Testis (tissue), 3 donors: Measurements from ENCODE around the gene PAMR1. TPM values are rescaled to one million over a fixed set of nuclear protein-coding genes. Genes with fewer than 3 reads are reported as not detected.

Source experiments
- DNase-seq: peaks from one replicate; pipeline ENCODE4 v3.0.0-alpha.2; 2019
- H3K27ac ChIP-seq, 2 donors: fragments of 200-600 bp; sonication (generic); one replicate each; pipeline ENCODE4 v1.5.1; 2019
- H3K27me3 ChIP-seq: fragments of 200-600 bp; sonication (generic); one replicate; pipeline ENCODE4 v1.5.1; 2019
- H3K36me3 ChIP-seq: fragments of 200-600 bp; sonication (generic); one replicate; pipeline ENCODE4 v1.5.1; 2017; ENCODE audit warnings: low read depth; ENCODE audit errors: missing control alignments
- H3K4me1 ChIP-seq: fragments of 200-600 bp; sonication (generic); one replicate; pipeline ENCODE4 v1.5.1; 2019
- H3K4me3 ChIP-seq, 2 donors: fragments of 200-600 bp; sonication (generic); one replicate each; pipeline ENCODE4 v1.5.1; 2017 to 2019
- H3K9me3 ChIP-seq: fragments of 200-600 bp; sonication (generic); one replicate; pipeline ENCODE4 v1.5.1; 2017
- POLR2A ChIP-seq: fragments of 450-650 bp; IDR thresholded peaks from one replicate; pipeline ENCODE4 v1.6.1; 2017; ENCODE audit warnings: antibody characterized with exemption, mild to moderate bottlenecking, moderate library complexity
- WGBS, 2 donors: methylation state at CpG; one replicate each; pipeline ENCODE4 v1.1.5; 2018; 5-methylcytosine and 5-hydroxymethylcytosine counted together
- intact Hi-C: fragments of 100-400 bp; cut with DNase I; formaldehyde crosslinking; loops from one replicate; pipeline ENCODE4 v1.15.1; 2023; ENCODE audit warnings: low total_unique reads
- polyA plus RNA-seq: library from polyadenylated mRNA; stranded (reverse); fragments of 350-450 nt; fragmentation: Illumina TruSeq; extraction: RNeasy Lipid Tissue Mini Kit (QIAGEN cat#74804); gene quantifications from one replicate; pipeline ENCODE4 v1.2.3, GENCODE V29; 2014; ENCODE audit warnings: low read depth, low replicate concordance; ENCODE audit not compliant: insufficient read depth
- total RNA-seq, 2 donors: library from RNA; depleted of rRNA; stranded (reverse); fragments of >200 nt; gene quantifications; one replicate each; pipeline ENCODE4 v1.2.3, GENCODE V29; 2016
- TF ChIP-seq, protein P1 (sequence below), 3 experiments: fragments of 450-650 bp in 2 of 3; fragments of 200-600 bp in 1 of 3; sonication (generic) in 1 of 3; IDR thresholded peaks; one replicate each; pipeline ENCODE4 v1.5.1; 2016 to 2019; ENCODE audit warnings: antibody characterized with exemption in 3 of 3, mild to moderate bottlenecking in 2 of 3, moderate library complexity in 1 of 3

The PAMR1 gene
- total and polyA plus RNA-seq, 3 donors from 2014 or later = 0.55 to 13.2 (median 1.5) TPM

DNA sequence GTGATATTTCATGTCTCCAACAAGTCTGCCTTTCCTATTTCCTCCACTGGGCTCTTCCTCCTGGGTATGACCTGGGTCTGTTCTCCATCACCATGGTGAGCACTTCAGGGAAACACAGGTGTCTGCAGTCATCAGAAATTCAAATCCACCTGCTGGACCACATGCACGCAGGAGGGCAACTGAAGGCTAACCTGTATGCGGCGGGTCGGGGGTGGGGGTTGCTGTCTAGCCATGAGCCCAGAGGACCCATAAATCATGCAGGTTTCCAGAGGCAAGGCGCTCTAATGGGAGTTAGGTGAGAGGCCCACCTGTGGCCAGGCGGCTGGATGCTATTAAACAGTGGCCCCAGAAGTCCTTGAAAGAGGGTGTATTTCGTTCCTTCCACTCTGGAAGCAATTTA lies 11.1 kb upstream of the PAMR1 start:
- H3K4me3 ChIP-seq = no peak overlapping the region
- TF ChIP-seq POLR2A = no peak
- TF ChIP-seq, protein P1, sequence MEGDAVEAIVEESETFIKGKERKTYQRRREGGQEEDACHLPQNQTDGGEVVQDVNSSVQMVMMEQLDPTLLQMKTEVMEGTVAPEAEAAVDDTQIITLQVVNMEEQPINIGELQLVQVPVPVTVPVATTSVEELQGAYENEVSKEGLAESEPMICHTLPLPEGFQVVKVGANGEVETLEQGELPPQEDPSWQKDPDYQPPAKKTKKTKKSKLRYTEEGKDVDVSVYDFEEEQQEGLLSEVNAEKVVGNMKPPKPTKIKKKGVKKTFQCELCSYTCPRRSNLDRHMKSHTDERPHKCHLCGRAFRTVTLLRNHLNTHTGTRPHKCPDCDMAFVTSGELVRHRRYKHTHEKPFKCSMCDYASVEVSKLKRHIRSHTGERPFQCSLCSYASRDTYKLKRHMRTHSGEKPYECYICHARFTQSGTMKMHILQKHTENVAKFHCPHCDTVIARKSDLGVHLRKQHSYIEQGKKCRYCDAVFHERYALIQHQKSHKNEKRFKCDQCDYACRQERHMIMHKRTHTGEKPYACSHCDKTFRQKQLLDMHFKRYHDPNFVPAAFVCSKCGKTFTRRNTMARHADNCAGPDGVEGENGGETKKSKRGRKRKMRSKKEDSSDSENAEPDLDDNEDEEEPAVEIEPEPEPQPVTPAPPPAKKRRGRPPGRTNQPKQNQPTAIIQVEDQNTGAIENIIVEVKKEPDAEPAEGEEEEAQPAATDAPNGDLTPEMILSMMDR (IDR thresholded peaks at IDR 0.05) = no peak
- H3K27ac ChIP-seq = no peak overlapping the region
- intact Hi-C loops = no loop called here
- H3K9me3 ChIP-seq = no peaks in the 10 kb centered on the region
- DNase-seq = no peak
- H3K4me1 ChIP-seq = peaks cover 4% of the 10 kb centered on the region
- no peaks in the 10 kb centered on the region for H3K27me3 ChIP-seq
- no peaks in the 10 kb centered on the region for H3K36me3 ChIP-seq
- 89 to 91% methylated on average over 7 of the region's 7 CpGs for WGBS, 2 donors

DNA sequence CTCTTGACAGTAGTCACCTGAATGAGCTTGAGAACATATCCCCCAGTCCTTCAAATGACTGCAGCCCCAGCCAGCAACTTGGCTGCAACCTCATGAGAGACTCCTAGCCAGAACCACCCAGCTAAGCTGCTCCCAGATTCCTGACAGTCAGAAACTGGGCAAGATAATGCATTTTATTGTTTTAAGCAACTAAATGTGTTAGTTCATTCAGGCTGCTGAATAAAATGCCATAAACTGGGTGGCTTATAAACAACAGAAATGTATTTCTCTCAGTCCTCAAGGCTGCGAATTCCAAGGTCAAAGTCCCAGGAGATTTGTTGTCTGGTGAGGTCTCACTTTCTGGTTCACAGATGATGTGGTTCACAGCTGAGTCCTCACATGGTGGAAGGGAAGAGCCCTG lies 5.8 kb upstream of the PAMR1 start:
- Histone ChIP-seq H3K27me3 (no peaks in the 10 kb centered on the region), H3K9me3 (no peaks in the 10 kb centered on the region), H3K27ac (no peak overlapping the region), H3K36me3 (no peaks in the 10 kb centered on the region), H3K4me3 (no peak overlapping the region), H3K4me1 (no peaks in the 10 kb centered on the region)
- intact Hi-C loops = no loop called here
- TF ChIP-seq, protein P1 (IDR thresholded peaks at IDR 0.05) = no peak
- TF ChIP-seq POLR2A = no peak
- no peak for DNase-seq
- 37 to 79% methylated on average over 1 of the region's 1 CpG for WGBS, 2 donors

DNA sequence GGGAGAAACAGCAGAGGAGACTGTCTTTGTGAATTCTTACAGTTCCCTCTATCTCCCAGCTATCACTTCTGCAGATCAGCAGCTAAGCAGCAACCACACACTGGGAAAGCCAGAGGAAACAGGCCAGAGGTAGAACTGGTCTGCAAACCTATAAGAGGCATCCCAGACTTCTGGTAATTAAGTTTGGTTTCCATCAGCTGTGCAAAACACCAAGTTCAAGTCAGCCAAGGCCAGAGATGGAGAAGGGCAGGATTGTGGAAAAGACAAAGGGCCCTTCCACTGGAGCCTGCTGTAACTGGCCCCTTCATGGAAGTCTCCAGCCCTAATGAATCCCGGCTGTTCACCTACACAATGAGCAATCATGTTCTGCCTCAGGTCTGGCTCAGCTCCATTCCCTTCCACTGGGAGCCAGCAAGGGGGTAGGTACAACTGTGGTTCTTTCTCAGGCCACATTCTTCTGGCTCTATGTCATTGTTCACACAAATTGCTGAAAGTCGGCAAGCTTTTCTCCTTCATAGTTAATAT lies 4.6 kb upstream of the PAMR1 start:
- no peaks in the 10 kb centered on the region for H3K27me3 ChIP-seq
- no peak for TF ChIP-seq POLR2A
- TF ChIP-seq, protein P1 (IDR thresholded peaks at IDR 0.05) = no peak
- H3K4me1 ChIP-seq = peaks cover 9% of the 10 kb centered on the region
- WGBS, 2 donors = 57 to 79% methylated on average over 2 of the region's 2 CpGs
- H3K9me3 ChIP-seq = no peaks in the 10 kb centered on the region
- intact Hi-C loops = no loop called here
- H3K4me3 ChIP-seq = no peak overlapping the region
- no peaks in the 10 kb centered on the region for H3K36me3 ChIP-seq
- DNase-seq = no peak
- H3K27ac ChIP-seq = no peak overlapping the region

DNA sequence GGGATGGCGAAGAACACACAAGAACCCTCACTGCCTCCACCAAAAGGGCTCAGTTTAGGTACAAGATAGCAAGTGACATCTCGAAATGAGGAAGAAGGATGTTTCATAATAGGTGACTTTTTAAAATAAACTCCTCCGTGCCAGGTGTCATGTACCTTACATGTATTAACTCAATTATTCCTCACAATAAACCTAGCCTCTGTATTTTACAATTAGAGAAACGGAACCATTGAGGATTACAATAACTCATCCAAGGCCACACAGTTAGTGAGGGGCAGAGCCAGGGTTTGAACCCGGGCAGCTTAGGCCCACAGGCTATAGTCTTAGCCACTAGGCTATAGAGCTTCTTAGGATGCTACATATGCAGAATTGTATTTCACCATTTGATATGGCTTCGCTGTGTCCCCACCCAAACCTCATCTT lies 965 bp upstream of the PAMR1 start:
- peaks cover 9% of the 10 kb centered on the region for H3K4me1 ChIP-seq
- peak overlapping the region in 1 of 2 donors; percentile 53 for H3K4me3 ChIP-seq
- no peak overlapping the region for H3K27ac ChIP-seq
- intact Hi-C loops = no loop called here
- no peaks in the 10 kb centered on the region for H3K36me3 ChIP-seq
- TF ChIP-seq, protein P1 (IDR thresholded peaks at IDR 0.05) = no peak
- no peak for TF ChIP-seq POLR2A
- H3K27me3 ChIP-seq = no peaks in the 10 kb centered on the region
- no peaks in the 10 kb centered on the region for H3K9me3 ChIP-seq
- 27 to 64% methylated on average over 6 of the region's 6 CpGs for WGBS, 2 donors
- DNase-seq = no peak

DNA sequence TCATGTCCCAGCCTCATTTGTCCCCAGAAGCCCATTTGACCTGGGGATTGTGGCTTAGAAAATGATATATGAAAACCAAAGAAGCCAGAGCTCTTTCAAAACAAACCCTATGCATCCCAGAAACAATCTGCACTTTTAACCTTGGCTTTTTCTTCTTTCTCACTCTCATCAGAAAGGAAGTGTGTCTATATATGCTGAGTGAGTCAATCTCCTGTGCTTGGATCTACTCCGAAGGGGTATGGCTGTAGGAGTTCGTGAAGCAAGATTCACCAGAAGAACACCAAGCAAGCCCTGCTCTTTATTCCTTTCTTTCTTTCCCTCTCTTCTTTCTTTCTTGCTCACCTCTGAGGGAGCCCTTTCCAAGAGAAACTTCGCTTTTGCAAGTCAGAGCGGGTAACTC lies 636 bp downstream of the PAMR1 start:
- Histone ChIP-seq H3K27ac (no peak overlapping the region), H3K27me3 (no peaks in the 10 kb centered on the region), H3K36me3 (no peaks in the 10 kb centered on the region), H3K4me1 (peaks cover 9% of the 10 kb centered on the region), H3K4me3 (no peak overlapping the region), H3K9me3 (no peaks in the 10 kb centered on the region)
- TF ChIP-seq, protein P1 (IDR thresholded peaks at IDR 0.05) = no peak
- no peak for TF ChIP-seq POLR2A
- 53 to 62% methylated on average over 4 of the region's 4 CpGs for WGBS, 2 donors
- intact Hi-C loops = no loop called here
- no peak for DNase-seq
